IMR-90 (cell line): Measurements from ENCODE around the gene SPATS2L.

Experiments
- BHLHE40 ChIP-seq: fragments of 150-350 bp; IDR thresholded peaks from 2 replicates; pipeline ENCODE4 v1.6.1; 2016; ENCODE audit warnings: mild to moderate bottlenecking, low read depth, low read length
- CEBPB ChIP-seq: IDR thresholded peaks from 2 replicates; pipeline ENCODE4 v1.6.1; 2012; ENCODE audit warnings: low read depth, low read length, improper control_type of control experiment
- CTCF ChIP-seq: conservative IDR thresholded peaks from 2 replicates; pipeline ENCODE4 v1.5.1; 2012; ENCODE audit warnings: mild to moderate bottlenecking, low read depth, low read length, improper control_type of control experiment
- ELK1 ChIP-seq: fragments of 150-350 bp; IDR thresholded peaks from 2 replicates; pipeline ENCODE4 v1.6.1; 2016; ENCODE audit warnings: low read depth, mild to moderate bottlenecking, low read length, moderate library complexity, borderline replicate concordance
- POLR2A ChIP-seq: IDR thresholded peaks from 2 replicates; pipeline ENCODE4 v1.6.1; 2012; ENCODE audit warnings: mild to moderate bottlenecking, low read depth, low read length
- RAD21 ChIP-seq: IDR thresholded peaks from 2 replicates; pipeline ENCODE4 v1.6.1; 2012; ENCODE audit warnings: low read length, improper control_type of control experiment
- RCOR1 ChIP-seq: IDR thresholded peaks from 2 replicates; pipeline ENCODE4 v1.6.1; 2012; ENCODE audit warnings: mild to moderate bottlenecking, low read length, improper control_type of control experiment; ENCODE audit not compliant: insufficient replicate concordance
- RFX5 ChIP-seq: IDR thresholded peaks from 2 replicates; pipeline ENCODE4 v1.8.0; 2012; ENCODE audit warnings: low read depth, mild to moderate bottlenecking, low read length, moderate library complexity

GRCh38 chr2:200337621-200338020 lies 31.1 kb downstream of the SPATS2L start:
- no peak for TF ChIP-seq CTCF
- no peak for TF ChIP-seq CEBPB
- no peak for TF ChIP-seq POLR2A
- no peak for TF ChIP-seq RFX5
- no peak for TF ChIP-seq BHLHE40
- TF ChIP-seq ELK1: no peak
- no peak for TF ChIP-seq RCOR1
- no peak for TF ChIP-seq RAD21
